K562 (cell line): ENCODE results near the gene JPT1. TPM values are rescaled to one million over a fixed set of nuclear protein-coding genes. Genes with fewer than 3 reads are reported as not detected.

Experiments
- CTBP1 ChIP-seq: fragments of 450-650 bp; IDR thresholded peaks from 2 replicates; pipeline ENCODE4 v1.6.1; 2016; ENCODE audit warnings: borderline replicate concordance
- DNMT1 ChIP-seq: fragments of 450-650 bp; IDR thresholded peaks from 2 replicates; pipeline ENCODE4 v1.6.1; 2016; ENCODE audit warnings: antibody characterized with exemption, mild to moderate bottlenecking
- EGR1 ChIP-seq: fragments of 450-650 bp; conservative IDR thresholded peaks from 2 replicates; pipeline ENCODE4 v1.6.1; 2017; ENCODE audit warnings: mild to moderate bottlenecking
- ETV5 ChIP-seq: sonication (generic); formaldehyde crosslinking; IDR thresholded peaks from 2 replicates; pipeline ENCODE4 v1.4.0; 2020; ENCODE audit warnings: low read depth, mild to moderate bottlenecking, missing genetic modification reagents
- EWSR1 ChIP-seq: fragments of 450-650 bp; IDR thresholded peaks from 2 replicates; pipeline ENCODE4 v1.6.1; 2018; ENCODE audit warnings: borderline replicate concordance, mild to moderate bottlenecking, low read depth, moderate library complexity; ENCODE audit not compliant: partially characterized antibody
- MAFG ChIP-seq: fragments of 450-650 bp; conservative IDR thresholded peaks from 2 replicates; pipeline ENCODE4 v1.6.1; 2016; ENCODE audit warnings: missing genetic modification characterization, missing compliant biosample characterization
- NONO ChIP-seq, 2 experiments: fragments of 200-400 bp in 1 of 2; fragments of 450-650 bp in 1 of 2; formaldehyde crosslinking in 1 of 2; IDR thresholded peaks; 2 replicates each; pipeline ENCODE4 v1.6.1; 2017; ENCODE audit warnings: low read depth in 2 of 2, mild to moderate bottlenecking in 2 of 2, moderate library complexity in 2 of 2, low read length in 1 of 2
- RBFOX2 ChIP-seq: fragments of 200-400 bp; formaldehyde crosslinking; IDR thresholded peaks from 2 replicates; pipeline ENCODE4 v1.6.1; 2017; ENCODE audit warnings: low read depth, mild to moderate bottlenecking, low read length, moderate library complexity
- RBM22 ChIP-seq: fragments of 200-400 bp; formaldehyde crosslinking; IDR thresholded peaks from 2 replicates; pipeline ENCODE4 v1.6.1; 2018; ENCODE audit warnings: low read length, low read depth; ENCODE audit not compliant: poor library complexity, severe bottlenecking
- TEAD4 ChIP-seq, 2 experiments: sonication (generic) in 1 of 2; formaldehyde crosslinking in 1 of 2; IDR thresholded peaks; 2 replicates each; pipeline versions ENCODE4 v1.6.1 to v1.8.0; 2012 to 2022; ENCODE audit warnings: borderline replicate concordance in 1 of 2, inconsistent platforms in 1 of 2, low read length in 1 of 2, mild to moderate bottlenecking in 1 of 2, missing genetic modification reagents in 1 of 2
- U2AF2 ChIP-seq: fragments of 200-400 bp; formaldehyde crosslinking; optimal IDR thresholded peaks from 2 replicates; pipeline ENCODE3; 2017; ENCODE audit warnings: low read depth, mild to moderate bottlenecking, low read length
- polyA plus RNA-seq, 8 experiments: library from polyadenylated mRNA; depleted of rRNA in 4 of 8; stranded (reverse) in 5 of 8; unstranded in 3 of 8; fragments of >200 nt; fragmentation: Nextera tagmentation in 2 of 8; fragmentation: Illumina TruSeq in 1 of 8; extraction: Ambion mirVana in 2 of 8; extraction: Trizol in 1 of 8; gene quantifications; 2 replicates each; pipeline versions ENCODE4 v1.2.1 to v1.2.3, GENCODE V29; 2011 to 2014; ENCODE audit warnings: inconsistent platforms in 1 of 8, missing spikeins in 1 of 8
- total RNA-seq, 7 experiments: library from RNA; depleted of rRNA in 6 of 7; stranded (reverse); fragments of >200 nt in 6 of 7; fragmentation: Illumina TruSeq in 2 of 7; extraction: Trizol in 2 of 7; gene quantifications; 2 replicates each; pipeline versions ENCODE4 v1.2.1 to v1.2.3, GENCODE V29; 2011 to 2021; ENCODE audit warnings: low replicate concordance in 1 of 7
- TF ChIP-seq, protein P1 (sequence below), 2 experiments: fragments of 450-650 bp; IDR thresholded peaks; 2 replicates each; pipeline ENCODE4 v1.6.1; 2018; ENCODE audit warnings: mild to moderate bottlenecking in 2 of 2, low read depth in 1 of 2; ENCODE audit not compliant: partially characterized antibody in 2 of 2
- TF ChIP-seq, protein P2 (sequence below): fragments of 450-650 bp; IDR thresholded peaks from 2 replicates; pipeline ENCODE4 v1.6.1; 2014; ENCODE audit warnings: low read depth, mild to moderate bottlenecking, moderate library complexity, borderline replicate concordance
- TF ChIP-seq, protein P3 (sequence below): fragments of 450-650 bp; formaldehyde crosslinking; IDR thresholded peaks from 2 replicates; pipeline ENCODE4 v1.4.0; 2022; ENCODE audit warnings: missing genetic modification characterization
- TF ChIP-seq, protein P4 (sequence below), 2 experiments: fragments of 450-650 bp in 1 of 2; sonication (generic) in 1 of 2; formaldehyde crosslinking; conservative IDR thresholded peaks; 2 replicates each; pipeline versions ENCODE4 v1.4.0 to v1.8.1; 2020 to 2022; ENCODE audit warnings: mild to moderate bottlenecking in 1 of 2, missing genetic modification reagents in 1 of 2

JPT1 gene
- total and polyA plus RNA-seq, 9 of the 15 experiments (the other 6 are each of a cell fraction or from before 2014, with no cell fraction given), result 56.7 to 292 (median 144) TPM

DNA sequence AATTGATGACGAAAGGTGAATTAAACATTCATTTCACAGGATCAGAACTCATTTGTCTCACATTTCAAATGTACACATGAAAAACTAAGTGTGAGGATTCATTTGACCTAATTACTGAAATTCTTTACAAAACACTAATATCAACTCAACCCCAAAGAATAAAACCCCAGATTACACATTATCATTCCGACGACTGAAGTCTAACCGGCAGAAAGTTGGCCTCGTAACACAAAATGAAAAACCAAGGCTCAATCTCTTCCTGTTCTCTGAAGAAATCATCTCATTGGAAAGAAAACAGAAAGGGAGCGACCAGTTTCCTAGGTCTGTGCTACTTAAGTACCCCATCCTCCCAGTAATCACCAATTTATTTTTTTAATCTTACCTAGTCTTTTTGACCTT lies 1.8 kb downstream of the JPT1 start (continued):
- TF ChIP-seq NONO (IDR thresholded peaks at IDR 0.05; ENCODE audit: low read depth in 2 of 2, low read length in 1 of 2), result peak in 1 of 2 experiments; percentile 56; a peak in 2 of 4 replicates
- TF ChIP-seq EWSR1, result no peak
- TF ChIP-seq, protein P1, sequence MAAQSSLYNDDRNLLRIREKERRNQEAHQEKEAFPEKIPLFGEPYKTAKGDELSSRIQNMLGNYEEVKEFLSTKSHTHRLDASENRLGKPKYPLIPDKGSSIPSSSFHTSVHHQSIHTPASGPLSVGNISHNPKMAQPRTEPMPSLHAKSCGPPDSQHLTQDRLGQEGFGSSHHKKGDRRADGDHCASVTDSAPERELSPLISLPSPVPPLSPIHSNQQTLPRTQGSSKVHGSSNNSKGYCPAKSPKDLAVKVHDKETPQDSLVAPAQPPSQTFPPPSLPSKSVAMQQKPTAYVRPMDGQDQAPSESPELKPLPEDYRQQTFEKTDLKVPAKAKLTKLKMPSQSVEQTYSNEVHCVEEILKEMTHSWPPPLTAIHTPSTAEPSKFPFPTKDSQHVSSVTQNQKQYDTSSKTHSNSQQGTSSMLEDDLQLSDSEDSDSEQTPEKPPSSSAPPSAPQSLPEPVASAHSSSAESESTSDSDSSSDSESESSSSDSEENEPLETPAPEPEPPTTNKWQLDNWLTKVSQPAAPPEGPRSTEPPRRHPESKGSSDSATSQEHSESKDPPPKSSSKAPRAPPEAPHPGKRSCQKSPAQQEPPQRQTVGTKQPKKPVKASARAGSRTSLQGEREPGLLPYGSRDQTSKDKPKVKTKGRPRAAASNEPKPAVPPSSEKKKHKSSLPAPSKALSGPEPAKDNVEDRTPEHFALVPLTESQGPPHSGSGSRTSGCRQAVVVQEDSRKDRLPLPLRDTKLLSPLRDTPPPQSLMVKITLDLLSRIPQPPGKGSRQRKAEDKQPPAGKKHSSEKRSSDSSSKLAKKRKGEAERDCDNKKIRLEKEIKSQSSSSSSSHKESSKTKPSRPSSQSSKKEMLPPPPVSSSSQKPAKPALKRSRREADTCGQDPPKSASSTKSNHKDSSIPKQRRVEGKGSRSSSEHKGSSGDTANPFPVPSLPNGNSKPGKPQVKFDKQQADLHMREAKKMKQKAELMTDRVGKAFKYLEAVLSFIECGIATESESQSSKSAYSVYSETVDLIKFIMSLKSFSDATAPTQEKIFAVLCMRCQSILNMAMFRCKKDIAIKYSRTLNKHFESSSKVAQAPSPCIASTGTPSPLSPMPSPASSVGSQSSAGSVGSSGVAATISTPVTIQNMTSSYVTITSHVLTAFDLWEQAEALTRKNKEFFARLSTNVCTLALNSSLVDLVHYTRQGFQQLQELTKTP (IDR thresholded peaks at IDR 0.05; ENCODE audit: low read depth in 1 of 2, partially characterized antibody in 2 of 2), result no peak
- TF ChIP-seq, protein P2, sequence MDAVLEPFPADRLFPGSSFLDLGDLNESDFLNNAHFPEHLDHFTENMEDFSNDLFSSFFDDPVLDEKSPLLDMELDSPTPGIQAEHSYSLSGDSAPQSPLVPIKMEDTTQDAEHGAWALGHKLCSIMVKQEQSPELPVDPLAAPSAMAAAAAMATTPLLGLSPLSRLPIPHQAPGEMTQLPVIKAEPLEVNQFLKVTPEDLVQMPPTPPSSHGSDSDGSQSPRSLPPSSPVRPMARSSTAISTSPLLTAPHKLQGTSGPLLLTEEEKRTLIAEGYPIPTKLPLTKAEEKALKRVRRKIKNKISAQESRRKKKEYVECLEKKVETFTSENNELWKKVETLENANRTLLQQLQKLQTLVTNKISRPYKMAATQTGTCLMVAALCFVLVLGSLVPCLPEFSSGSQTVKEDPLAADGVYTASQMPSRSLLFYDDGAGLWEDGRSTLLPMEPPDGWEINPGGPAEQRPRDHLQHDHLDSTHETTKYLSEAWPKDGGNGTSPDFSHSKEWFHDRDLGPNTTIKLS, result no peak
- TF ChIP-seq ETV5 (CRISPR knock-in tag), result no peak
- no peak for TF ChIP-seq U2AF2
- no peak for TF ChIP-seq CTBP1
- TF ChIP-seq, protein P3, sequence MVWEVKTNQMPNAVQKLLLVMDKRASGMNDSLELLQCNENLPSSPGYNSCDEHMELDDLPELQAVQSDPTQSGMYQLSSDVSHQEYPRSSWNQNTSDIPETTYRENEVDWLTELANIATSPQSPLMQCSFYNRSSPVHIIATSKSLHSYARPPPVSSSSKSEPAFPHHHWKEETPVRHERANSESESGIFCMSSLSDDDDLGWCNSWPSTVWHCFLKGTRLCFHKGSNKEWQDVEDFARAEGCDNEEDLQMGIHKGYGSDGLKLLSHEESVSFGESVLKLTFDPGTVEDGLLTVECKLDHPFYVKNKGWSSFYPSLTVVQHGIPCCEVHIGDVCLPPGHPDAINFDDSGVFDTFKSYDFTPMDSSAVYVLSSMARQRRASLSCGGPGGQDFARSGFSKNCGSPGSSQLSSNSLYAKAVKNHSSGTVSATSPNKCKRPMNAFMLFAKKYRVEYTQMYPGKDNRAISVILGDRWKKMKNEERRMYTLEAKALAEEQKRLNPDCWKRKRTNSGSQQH (CRISPR knock-in tag), result no peak
- no peak for TF ChIP-seq MAFG (tag)
- TF ChIP-seq, protein P4, sequence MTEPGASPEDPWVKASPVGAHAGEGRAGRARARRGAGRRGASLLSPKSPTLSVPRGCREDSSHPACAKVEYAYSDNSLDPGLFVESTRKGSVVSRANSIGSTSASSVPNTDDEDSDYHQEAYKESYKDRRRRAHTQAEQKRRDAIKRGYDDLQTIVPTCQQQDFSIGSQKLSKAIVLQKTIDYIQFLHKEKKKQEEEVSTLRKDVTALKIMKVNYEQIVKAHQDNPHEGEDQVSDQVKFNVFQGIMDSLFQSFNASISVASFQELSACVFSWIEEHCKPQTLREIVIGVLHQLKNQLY (CRISPR knock-in tag; conservative IDR thresholded peaks at IDR 0.05), result no peak
- no peak for TF ChIP-seq DNMT1
- TF ChIP-seq RBM22, result peak; percentile 50
- TF ChIP-seq TEAD4 (IDR thresholded peaks at IDR 0.05; ENCODE audit: low read length), result 0 out of 2 replicates have a peak, but pooled peaks have one; percentile 34
- no peak for TF ChIP-seq TEAD4 (CRISPR knock-in tag; IDR thresholded peaks at IDR 0.05; ENCODE audit: borderline replicate concordance)
- TF ChIP-seq EGR1, result no peak
- TF ChIP-seq RBFOX2, result peak; percentile 37; the same call in 1 of the 2 replicates
